ENCODE results near the gene MORC2. TPM values are rescaled to one million over a fixed set of nuclear protein-coding genes. Genes with fewer than 3 reads are reported as not detected.

MORC2 gene
- total RNA-seq, 1 experiment from 2014 or later = 60.3 TPM

DNA sequence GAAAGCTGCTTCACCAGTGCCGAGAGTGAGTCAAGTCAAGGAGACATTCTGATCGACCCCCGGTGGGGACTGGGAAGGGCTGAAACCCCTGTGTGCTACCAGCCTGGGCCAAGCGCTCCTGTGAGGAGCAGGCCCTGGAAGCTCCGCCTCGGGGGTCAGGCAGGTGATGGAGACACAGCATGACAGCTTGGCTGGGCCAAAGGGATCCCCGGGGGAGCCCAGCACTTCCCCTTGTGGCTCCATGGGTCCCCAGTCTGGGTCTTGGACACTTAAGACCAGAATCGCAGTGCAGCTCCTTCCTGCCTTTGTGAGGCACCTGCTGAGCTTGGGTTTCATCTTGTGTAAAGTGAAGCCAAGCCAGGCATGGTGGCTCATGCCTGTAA lies 89.2 kb downstream of the MORC2 start:
- Histone ChIP-seq H3K4me1 (ENCODE audit: insufficient read depth, low read length, poor library complexity, severe bottlenecking) (peaks cover 22% of the 10 kb centered on the region), H3K36me3 (ENCODE audit: insufficient read depth, low read length, poor library complexity, severe bottlenecking) (no peaks in the 10 kb centered on the region), H3K27ac (ENCODE audit: low read depth, low read length, poor library complexity, severe bottlenecking) (no peak overlapping the region), H3K4me3 (ENCODE audit: low read depth, low read length, poor library complexity, severe bottlenecking) (no peak overlapping the region), H3K9me3 (ENCODE audit: low read depth, low read length, poor library complexity, severe bottlenecking) (no peaks in the 10 kb centered on the region), H3K27me3 (replicated peaks; ENCODE audit: insufficient read depth, low read depth, low read length, poor library complexity) (no peaks in the 10 kb centered on the region)
- POLR2A ChIA-PET (ENCODE audit: low non-redundant PET) = no interaction called here
- CTCF ChIA-PET = interaction anchor here (0.7 kb wide), 1 partner anchor 72 kb away, joined by 3 read pairs; no protein-coding TSS in a partner anchor
- intact Hi-C loops (cut with micrococcal nuclease; ENCODE audit: unreplicated experiment) = no loop called here
- BruUV-seq (replicated peaks) = no TSS peak
- TF ChIP-seq, protein P1, sequence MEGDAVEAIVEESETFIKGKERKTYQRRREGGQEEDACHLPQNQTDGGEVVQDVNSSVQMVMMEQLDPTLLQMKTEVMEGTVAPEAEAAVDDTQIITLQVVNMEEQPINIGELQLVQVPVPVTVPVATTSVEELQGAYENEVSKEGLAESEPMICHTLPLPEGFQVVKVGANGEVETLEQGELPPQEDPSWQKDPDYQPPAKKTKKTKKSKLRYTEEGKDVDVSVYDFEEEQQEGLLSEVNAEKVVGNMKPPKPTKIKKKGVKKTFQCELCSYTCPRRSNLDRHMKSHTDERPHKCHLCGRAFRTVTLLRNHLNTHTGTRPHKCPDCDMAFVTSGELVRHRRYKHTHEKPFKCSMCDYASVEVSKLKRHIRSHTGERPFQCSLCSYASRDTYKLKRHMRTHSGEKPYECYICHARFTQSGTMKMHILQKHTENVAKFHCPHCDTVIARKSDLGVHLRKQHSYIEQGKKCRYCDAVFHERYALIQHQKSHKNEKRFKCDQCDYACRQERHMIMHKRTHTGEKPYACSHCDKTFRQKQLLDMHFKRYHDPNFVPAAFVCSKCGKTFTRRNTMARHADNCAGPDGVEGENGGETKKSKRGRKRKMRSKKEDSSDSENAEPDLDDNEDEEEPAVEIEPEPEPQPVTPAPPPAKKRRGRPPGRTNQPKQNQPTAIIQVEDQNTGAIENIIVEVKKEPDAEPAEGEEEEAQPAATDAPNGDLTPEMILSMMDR (conservative IDR thresholded peaks at IDR 0.05; ENCODE audit: low read depth, low read length) = no peak
- TF ChIP-seq EZH2 (IDR thresholded peaks at IDR 0.05; ENCODE audit: borderline replicate concordance, low read depth, low read length, poor library complexity, severe bottlenecking) = no peak
- no peak for DNase-seq (ENCODE audit: low spot score)

DNA sequence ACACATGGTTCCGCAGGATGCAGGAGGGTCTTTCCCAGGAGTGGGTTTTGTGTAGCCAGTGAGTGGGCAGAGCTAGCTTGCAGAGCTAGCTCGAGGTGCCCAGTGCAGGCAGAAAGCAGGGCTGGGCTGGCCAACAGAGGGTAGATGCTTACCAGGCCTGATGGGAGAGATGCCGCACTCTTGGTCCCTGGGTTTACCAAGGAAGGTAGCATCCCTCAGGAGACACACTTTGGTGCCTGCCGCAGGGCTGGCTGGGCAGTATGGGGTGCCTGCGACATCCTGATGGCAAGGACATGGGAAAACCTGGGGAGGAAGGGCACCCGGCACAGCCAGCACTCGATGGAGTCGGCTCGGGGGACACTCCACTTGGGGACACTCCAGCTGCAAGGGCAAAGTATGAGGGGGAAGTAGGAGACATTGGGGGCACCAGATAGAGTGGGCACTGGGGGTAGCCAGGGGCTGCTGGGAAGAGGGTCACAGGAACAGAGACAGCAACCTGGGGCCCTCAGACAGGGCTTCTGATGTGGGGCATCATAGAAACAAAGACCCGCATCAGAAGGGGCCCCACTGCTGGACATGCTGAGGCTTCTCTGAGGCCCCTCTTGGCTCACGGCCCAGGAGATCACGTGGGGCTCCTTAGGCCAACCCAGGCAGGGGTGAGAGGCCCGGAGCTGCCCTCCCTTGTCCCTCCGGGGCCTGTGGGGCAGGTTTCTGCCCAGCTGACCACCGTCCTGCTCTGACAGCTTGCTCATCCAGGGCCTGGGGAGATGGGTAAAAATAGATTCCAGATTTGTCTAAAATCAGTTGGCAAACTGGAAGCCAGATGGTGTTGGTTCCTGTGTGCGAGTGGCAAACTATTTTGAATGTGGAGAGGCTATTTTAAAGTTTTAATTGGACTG lies 89.8 kb downstream of the MORC2 start:
- ChIA-PET POLR2A (ENCODE audit: low non-redundant PET) (no interaction called here), CTCF (interaction anchor here (0.7 kb wide), 1 partner anchor 72 kb away, joined by 3 read pairs; no protein-coding TSS in a partner anchor)
- TF ChIP-seq, protein P1 (conservative IDR thresholded peaks at IDR 0.05; ENCODE audit: low read depth, low read length) = no peak
- no peak for TF ChIP-seq EZH2 (IDR thresholded peaks at IDR 0.05; ENCODE audit: borderline replicate concordance, low read depth, low read length, poor library complexity, severe bottlenecking)
- Histone ChIP-seq H3K36me3 (ENCODE audit: insufficient read depth, low read length, poor library complexity, severe bottlenecking) (no peaks in the 10 kb centered on the region), H3K27me3 (replicated peaks; ENCODE audit: insufficient read depth, low read depth, low read length, poor library complexity) (no peaks in the 10 kb centered on the region), H3K4me1 (ENCODE audit: insufficient read depth, low read length, poor library complexity, severe bottlenecking) (peaks cover 22% of the 10 kb centered on the region), H3K9me3 (ENCODE audit: low read depth, low read length, poor library complexity, severe bottlenecking) (no peaks in the 10 kb centered on the region), H3K27ac (ENCODE audit: low read depth, low read length, poor library complexity, severe bottlenecking) (no peak overlapping the region), H3K4me3 (ENCODE audit: low read depth, low read length, poor library complexity, severe bottlenecking) (no peak overlapping the region)
- intact Hi-C loops (cut with micrococcal nuclease; ENCODE audit: unreplicated experiment) = no loop called here
- BruUV-seq (replicated peaks) = no TSS peak
- no peak for DNase-seq (ENCODE audit: low spot score)

DNA sequence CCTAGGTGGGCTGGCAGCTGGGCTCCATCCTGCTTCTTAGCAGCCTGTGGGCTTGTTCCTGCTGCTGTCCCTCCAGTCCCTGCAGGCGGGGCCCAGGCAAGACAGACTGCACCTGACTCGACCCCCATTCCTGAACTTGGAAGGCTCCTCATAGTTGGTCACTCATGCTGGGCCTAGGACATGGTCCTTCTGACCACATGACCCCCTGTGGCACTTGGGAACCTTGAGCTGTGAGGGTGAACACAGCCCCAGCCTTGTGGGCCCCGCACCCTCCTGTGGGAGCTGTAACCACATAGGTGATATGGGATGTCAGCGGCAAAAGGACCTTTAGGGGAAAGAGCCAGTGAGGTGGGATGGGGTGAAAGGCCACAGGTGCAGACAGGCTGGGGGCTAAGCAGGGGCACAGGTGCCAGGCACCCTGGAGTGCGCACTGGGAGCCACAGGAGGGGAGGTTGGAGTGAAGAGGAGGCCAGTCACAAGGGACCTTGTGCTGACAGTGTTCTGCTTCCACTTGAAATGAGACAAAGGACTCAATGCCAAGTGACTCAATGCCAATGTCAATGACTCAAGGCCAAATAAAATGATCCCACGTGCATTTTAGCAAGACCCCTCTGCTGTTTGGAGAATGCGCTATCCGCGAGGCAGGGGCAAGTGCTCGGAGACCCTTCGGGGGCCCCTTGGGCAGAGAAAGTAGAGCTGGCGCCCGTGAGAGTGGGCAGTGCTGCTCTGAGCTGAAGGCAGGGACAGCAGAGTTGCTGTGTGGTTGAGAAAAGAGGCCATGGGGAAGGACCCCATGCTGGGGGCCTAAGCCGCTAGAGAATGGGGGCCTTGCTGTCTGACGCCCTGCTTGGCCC lies 90.7 kb downstream of the MORC2 start:
- Histone ChIP-seq H3K4me1 (ENCODE audit: insufficient read depth, low read length, poor library complexity, severe bottlenecking) (peaks cover 22% of the 10 kb centered on the region), H3K27me3 (replicated peaks; ENCODE audit: insufficient read depth, low read depth, low read length, poor library complexity) (no peaks in the 10 kb centered on the region), H3K9me3 (ENCODE audit: low read depth, low read length, poor library complexity, severe bottlenecking) (no peaks in the 10 kb centered on the region), H3K4me3 (ENCODE audit: low read depth, low read length, poor library complexity, severe bottlenecking) (no peak overlapping the region), H3K27ac (ENCODE audit: low read depth, low read length, poor library complexity, severe bottlenecking) (no peak overlapping the region), H3K36me3 (ENCODE audit: insufficient read depth, low read length, poor library complexity, severe bottlenecking) (no peaks in the 10 kb centered on the region)
- no peak for DNase-seq (ENCODE audit: low spot score)
- TF ChIP-seq, protein P1 (conservative IDR thresholded peaks at IDR 0.05; ENCODE audit: low read depth, low read length) = no peak
- no peak for TF ChIP-seq EZH2 (IDR thresholded peaks at IDR 0.05; ENCODE audit: borderline replicate concordance, low read depth, low read length, poor library complexity, severe bottlenecking)
- CTCF ChIA-PET = no interaction called here
- BruUV-seq (replicated peaks) = no TSS peak
- intact Hi-C loops (cut with micrococcal nuclease; ENCODE audit: unreplicated experiment) = no loop called here
- POLR2A ChIA-PET (ENCODE audit: low non-redundant PET) = no interaction called here

Measured in A673 (cell line).